Measurements from ENCODE around the gene NEK9.
"Not testable (repeated sequence)": the region's sequence is repeated elsewhere in the genome, so short reads cannot be mapped to it uniquely, and the experiment has no call there.

NEK9 gene

DNA sequence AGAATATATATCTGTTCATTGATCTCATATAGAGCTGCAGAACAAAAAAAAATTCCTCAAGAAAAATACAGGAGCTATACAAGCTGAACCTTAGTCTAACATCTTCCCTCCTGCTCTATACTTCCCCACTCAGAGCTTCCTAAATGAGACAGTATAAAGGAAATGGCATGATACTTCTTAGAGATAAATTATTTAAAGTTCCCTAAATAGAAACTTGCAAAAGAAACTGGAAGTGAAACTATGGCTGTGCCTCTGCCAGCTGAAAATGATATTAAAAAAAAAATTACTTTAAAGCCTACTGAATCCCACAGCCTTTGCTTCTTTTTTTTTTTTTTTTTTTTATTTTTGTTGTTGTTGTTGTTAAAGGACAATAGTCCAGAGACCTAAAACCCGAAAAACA lies 11.6 kb upstream of the NEK9 start:
- TF ChIP-seq, protein P1, sequence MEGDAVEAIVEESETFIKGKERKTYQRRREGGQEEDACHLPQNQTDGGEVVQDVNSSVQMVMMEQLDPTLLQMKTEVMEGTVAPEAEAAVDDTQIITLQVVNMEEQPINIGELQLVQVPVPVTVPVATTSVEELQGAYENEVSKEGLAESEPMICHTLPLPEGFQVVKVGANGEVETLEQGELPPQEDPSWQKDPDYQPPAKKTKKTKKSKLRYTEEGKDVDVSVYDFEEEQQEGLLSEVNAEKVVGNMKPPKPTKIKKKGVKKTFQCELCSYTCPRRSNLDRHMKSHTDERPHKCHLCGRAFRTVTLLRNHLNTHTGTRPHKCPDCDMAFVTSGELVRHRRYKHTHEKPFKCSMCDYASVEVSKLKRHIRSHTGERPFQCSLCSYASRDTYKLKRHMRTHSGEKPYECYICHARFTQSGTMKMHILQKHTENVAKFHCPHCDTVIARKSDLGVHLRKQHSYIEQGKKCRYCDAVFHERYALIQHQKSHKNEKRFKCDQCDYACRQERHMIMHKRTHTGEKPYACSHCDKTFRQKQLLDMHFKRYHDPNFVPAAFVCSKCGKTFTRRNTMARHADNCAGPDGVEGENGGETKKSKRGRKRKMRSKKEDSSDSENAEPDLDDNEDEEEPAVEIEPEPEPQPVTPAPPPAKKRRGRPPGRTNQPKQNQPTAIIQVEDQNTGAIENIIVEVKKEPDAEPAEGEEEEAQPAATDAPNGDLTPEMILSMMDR (conservative IDR thresholded peaks at IDR 0.05; ENCODE audit: low read length), result no peak
- no peak for DNase-seq (ENCODE audit: low read depth)
- no peak overlapping the region for H3K4me3 ChIP-seq (ENCODE audit: low read length)

DNA sequence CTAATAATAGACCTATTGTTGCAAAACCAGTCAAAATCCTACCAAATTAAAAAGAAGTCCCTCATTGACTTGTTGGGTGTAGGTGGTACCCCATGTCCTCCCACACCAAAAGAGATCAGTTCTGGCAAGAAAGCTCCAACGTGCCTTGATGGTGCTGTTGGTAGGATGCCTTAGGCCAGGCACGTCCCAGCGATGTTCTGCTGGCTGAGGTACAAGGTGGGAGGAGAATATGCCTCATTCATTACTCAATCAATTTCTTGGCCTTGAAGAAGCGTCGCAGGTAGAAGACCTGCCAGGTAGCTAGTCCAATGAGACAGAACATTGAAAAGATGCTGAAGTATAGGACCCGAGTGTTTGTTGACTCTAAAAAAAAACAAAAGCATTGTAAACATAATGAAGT lies 7.8 kb upstream of the NEK9 start:
- H3K4me3 ChIP-seq (ENCODE audit: low read length), result no peak overlapping the region
- no peak for DNase-seq (ENCODE audit: low read depth)
- TF ChIP-seq, protein P1 (conservative IDR thresholded peaks at IDR 0.05; ENCODE audit: low read length), result no peak

DNA sequence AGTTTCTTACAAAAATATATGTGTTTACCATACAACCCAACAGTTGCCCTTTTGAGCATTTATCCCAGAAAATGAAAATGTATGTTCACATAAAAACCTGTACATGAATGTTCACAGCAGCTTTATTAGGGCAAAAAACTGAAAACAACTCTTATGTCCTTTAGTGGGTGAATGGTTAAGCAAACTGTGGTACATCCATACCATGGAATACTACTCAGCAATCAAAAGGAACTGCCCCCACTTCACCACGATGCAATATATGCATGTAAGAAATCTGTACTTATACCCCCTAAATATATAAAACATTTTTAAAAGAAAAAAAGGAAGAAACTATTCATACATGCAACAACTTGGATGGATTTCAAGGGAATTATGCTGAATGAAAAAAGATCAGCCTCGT lies 6.7 kb upstream of the NEK9 start:
- DNase-seq (ENCODE audit: low read depth), result no peak
- TF ChIP-seq, protein P1 (conservative IDR thresholded peaks at IDR 0.05; ENCODE audit: low read length), result no peak
- H3K4me3 ChIP-seq (ENCODE audit: low read length), result no peak overlapping the region

DNA sequence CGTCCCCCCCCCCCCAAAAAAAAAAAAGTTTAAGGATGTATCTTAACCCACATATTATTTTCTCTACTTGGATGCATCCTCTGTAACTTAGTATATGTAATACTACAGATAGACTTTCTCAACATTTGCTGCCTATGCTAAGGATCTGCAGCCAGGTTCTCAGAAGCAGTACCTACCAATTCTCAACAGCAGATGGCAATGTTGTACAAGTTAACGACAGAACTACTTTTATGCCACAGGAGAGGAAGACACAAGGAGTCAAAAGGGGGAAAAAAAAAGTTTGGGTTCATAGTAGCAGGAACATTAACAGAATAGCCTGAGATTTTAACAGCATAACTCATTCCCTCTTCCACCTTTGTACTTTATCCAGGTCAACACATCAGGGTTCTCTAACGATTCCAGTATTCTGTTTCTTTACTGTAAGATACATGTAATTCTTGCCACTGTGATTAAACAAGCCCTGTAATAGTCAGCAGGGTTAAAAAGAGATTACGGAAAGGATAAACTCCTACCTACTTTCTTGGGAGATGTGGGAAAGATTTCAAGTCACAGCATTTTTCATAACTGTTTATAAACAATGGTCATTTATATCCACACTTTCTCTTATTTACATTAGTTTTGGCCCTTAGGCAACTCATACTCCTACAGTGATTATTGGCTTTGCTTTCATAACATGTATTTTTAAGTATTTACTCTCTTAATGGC lies 5.7 kb upstream of the NEK9 start:
- TF ChIP-seq, protein P1 (conservative IDR thresholded peaks at IDR 0.05; ENCODE audit: low read length), result peak; percentile 82
- peak; percentile 71 for DNase-seq (ENCODE audit: low read depth)
- no peak overlapping the region for H3K4me3 ChIP-seq (ENCODE audit: low read length)

DNA sequence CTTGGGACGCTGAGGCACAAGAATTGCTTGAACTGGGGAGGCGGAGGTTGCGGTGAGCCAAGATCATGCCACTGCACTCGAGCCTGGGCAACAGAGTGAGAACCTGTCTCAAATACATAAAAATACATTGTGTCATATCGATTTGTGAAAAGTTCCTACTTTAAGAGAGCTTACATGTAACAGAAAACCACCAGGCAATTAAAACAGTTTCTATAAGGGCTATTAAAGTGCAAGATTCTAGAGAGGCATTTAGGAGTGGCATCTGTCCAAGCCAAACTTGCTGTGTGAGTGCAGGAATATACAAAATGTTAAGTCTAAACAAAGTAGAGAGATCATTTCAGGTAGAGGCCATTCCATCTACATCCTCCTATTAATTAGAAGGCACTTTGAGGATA lies 1.7 kb upstream of the NEK9 start:
- TF ChIP-seq, protein P1 (conservative IDR thresholded peaks at IDR 0.05; ENCODE audit: low read length), result no peak
- DNase-seq (ENCODE audit: low read depth), result no peak
- H3K4me3 ChIP-seq (ENCODE audit: low read length), result no peak overlapping the region

DNA sequence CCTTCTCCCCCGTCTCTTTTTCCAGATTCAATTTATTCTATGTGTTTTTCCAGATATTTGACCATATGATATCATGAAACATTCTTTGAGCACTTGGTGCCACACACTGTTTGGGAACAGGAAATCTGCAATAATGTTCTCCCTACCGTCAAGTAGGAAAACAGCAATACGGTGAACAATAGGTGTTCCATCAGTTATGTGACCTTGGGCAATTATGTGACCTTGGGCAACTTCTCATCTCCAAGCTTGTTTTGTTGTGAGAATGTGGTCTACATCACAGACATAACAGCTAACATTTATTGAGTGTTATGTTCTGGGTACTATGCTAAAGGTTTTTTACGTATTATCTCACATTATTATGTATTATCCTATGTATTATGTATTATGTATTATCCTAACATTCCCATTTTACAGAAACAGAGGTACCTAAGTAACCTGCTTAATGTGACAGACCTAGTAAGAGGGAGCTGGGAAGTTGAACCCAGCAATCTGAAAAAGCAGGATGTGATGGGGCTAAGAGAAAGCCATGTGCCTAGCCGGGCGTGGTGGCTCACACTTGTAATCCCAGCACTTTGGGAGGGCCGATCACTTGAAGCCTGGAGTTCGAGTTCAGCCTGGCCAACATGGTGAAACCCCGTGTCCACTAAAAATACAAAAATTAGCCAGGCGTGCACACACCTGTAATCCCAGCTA lies 1.2 kb upstream of the NEK9 start:
- DNase-seq (ENCODE audit: low read depth), result no peak
- TF ChIP-seq, protein P1 (conservative IDR thresholded peaks at IDR 0.05; ENCODE audit: low read length), result no peak
- H3K4me3 ChIP-seq (ENCODE audit: low read length), result peak overlapping the region; percentile 80

DNA sequence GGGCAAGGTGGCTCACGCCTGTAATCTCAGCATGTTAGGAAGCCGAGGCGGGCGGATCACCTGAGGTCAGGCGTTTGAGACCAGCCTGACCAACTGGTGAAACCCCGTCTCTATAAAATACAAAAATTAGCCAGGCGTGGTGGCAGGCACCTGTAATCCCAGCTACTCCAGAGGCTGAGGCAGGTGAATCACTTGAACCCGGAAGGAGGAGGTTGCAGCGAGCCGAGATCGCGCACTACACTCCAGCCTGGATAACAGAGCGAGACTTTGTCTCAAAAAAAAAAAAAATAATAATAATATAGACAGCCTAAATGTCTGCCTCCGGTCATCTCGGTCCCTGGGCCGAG lies 599 bp upstream of the NEK9 start:
- DNase-seq (ENCODE audit: low read depth), result not testable (repeated sequence)
- peak overlapping the region; percentile 80 for H3K4me3 ChIP-seq (ENCODE audit: low read length)

Measured in AG10803 (cell line).